HG02970 (cell line): ENCODE results near the gene RMC1.
"Not testable (repeated sequence)": the region's sequence is repeated elsewhere in the genome, so short reads cannot be mapped to it uniquely, and the experiment has no call there.

ENCODE experiments used
- ATAC-seq: cut with Tn5 transposase; IDR thresholded peaks from one replicate; pipeline ENCODE4 v1.9.1; 2021; ENCODE audit warnings: mild to moderate bottlenecking, moderate library complexity, moderate number of reproducible peaks; ENCODE audit not compliant: unreplicated experiment, low FRiP score

RMC1 gene

GRCh38 chr18:23551978-23552377 is 48.7 kb downstream of the RMC1 start:
- no peak for ATAC-seq

GRCh38 chr18:23552505-23552904 is 49.2 kb downstream of the RMC1 start:
- no peak for ATAC-seq

DNA sequence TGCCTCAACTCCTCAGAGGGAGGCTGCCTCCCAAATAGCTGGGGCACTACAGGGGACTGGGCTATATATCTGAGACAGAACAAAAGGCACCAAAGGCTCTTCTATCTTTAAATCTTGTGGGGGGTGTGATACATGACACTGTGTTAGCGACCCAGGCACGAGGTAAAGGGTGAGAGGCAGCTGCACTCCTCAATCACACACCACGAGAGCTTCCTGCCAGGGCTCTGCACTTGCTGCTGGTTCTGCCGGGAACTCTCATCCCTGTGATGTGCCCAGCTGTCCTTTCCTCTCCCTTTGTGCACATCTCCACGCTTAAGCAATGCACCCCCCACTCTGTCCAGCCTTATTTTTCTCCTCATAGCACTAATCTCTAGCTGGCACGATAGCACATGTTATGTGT is 50.6 kb downstream of the RMC1 start:
- ATAC-seq = no peak

DNA sequence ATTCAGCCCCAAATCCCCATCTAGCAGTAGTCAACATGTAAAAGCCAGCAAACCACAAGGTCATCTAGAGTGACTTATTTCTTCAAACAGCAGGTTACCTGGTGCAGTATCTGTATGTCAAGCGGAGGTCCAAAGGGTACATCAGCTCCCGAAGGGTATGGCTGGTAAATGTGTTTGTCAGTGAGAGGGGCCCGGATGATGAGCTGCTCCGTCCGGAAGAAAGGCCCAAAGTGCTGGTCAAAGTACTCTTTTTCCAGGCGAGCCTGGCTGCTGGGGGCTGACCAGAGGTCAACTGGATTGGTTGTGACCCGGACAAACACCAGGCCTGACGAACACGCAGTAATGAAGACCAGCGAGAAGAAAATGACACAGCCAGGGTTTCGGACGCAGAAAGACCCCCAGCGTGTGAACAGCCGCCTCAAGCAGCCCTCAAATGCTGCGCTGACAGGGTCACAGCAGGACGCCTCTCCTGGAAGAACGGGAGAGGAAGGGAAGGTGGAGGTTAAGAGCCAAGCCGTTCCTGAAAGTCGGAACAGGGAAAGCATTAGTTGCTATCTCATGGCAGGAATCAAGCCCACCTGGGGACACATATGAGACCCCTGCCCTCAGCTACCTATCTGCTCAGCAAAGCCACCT is 53.0 kb downstream of the RMC1 start:
- ATAC-seq = no peak

DNA sequence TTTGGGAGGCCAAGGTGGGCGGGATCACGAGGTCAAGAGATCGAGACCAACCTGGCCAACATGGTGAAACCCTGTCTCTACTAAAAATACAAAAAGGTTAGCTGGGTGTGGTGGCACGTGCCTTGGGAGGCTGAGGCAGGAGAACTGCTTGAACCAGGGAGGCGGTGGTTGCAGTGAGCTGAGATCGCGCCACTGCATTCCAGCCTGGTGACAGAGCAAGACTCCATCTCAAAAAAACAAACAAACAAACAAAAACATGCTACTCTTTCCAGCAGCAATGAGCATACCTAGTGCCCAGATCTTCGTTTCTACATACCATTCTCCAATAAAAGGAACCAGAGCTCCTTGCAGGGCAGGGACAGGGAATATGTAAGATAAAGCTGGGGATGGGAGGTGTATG is 54.2 kb downstream of the RMC1 start:
- ATAC-seq = not testable (repeated sequence)

GRCh38 chr18:23560186-23560585 is 56.9 kb downstream of the RMC1 start:
- ATAC-seq = no peak

- ATAC-seq = no peak
These were observed 60.2 kb downstream of the RMC1 start for GRCh38 chr18:23563377-23564043.

DNA sequence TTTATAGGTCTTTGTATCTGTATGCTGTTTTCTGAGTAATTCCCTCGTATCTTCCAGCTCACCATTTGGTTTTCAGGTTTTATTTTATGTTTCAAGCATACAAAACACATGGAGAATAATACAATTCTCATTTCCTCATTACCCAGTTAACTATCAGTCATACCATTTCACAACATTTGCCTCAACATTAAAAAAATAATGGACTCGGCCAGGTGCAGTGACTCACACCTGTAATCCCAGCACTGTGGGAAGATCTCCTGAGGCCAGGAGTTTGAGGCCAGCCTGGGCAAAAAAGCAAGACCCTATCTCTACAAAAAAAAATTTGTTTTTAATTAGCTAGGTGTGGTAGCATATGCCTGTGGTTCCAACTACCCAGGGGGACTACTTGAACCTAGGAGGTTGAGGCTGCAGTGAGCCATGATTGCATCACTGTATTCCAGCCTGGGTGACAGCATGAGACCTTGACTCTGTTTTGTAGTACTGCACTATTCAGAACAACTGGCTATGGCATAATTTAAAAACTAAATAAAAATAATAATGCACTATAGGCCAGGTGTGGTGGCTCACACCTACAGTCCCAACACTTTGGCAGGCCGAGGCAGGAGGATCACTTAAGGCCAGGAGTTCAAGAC is 62.7 kb downstream of the RMC1 start:
- no peak for ATAC-seq

- ATAC-seq = no peak
These were observed 64.4 kb downstream of the RMC1 start for GRCh38 chr18:23567671-23568070.

GRCh38 chr18:23568281-23569138 is 65.2 kb downstream of the RMC1 start:
- no peak for ATAC-seq

DNA sequence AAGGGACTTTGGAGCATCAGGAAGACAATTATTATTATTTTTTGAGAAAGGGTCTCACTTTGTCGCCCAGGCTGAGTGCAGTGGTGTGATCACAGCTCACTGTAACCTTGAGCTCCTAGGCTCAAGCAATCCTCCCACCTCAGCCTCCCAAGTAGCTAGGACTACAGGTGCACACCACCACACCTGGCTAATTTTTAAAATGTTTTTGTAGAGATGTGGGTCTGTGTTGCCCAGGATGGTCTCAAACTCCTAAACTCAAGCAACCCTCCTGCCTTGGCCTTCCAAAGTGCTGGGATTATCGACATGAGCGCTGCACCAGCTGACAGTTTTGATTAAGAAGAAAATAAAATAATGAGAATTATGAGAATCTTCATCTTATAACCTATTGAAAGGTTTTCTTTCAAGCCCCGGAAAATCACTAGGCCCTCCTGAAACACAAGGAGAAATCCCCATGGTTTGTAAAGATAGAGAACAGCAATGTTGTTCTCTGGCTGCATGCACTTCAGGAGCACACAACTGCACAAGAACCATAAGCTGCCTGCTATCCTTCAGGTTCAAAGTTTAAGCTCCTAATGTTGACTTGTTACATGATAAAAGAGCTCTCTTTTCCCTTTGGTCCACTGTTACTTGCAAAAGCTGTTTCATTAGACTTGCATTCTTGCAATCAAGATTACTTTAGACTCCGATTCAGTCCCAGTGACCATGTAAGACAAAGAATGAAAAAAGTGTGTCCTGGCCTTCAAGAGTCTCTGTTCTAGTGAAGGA is 66.2 kb downstream of the RMC1 start:
- no peak for ATAC-seq

DNA sequence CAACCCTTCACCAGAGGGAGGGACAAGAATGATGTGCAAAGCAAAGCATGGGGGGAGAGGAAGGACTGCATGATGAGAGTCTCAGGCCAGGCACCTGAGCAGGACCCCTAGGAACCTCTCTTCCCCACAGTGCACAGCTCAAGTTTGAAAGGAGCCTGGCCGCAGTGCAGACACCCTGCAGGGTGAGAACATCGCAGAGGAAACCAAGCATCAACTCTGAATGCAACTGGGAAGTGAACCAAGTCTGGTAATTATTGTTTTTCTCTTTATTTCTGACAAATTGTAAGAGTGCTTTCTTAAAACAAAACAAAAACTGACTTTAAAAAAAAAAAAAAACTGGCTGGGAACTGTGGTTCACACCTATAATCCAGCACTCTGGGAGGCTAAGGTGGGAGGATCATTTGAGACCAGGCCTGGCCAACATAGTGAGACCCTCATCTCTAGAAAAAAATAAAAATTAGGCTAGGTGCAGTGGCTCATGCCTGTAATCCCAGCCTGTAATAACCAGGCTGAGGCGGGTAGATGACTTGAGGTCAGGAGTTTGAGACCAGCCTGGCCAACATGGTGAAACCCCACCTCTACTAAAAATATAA is 67.7 kb downstream of the RMC1 start:
- no peak for ATAC-seq

GRCh38 chr18:23572012-23572411 is 68.7 kb downstream of the RMC1 start:
- no peak for ATAC-seq

- no peak for ATAC-seq
These were observed 69.3 kb downstream of the RMC1 start for GRCh38 chr18:23572570-23572969.

GRCh38 chr18:23573020-23573419 is 69.7 kb downstream of the RMC1 start:
- no peak for ATAC-seq

GRCh38 chr18:23573626-23574431 is 70.5 kb downstream of the RMC1 start:
- ATAC-seq = no peak

DNA sequence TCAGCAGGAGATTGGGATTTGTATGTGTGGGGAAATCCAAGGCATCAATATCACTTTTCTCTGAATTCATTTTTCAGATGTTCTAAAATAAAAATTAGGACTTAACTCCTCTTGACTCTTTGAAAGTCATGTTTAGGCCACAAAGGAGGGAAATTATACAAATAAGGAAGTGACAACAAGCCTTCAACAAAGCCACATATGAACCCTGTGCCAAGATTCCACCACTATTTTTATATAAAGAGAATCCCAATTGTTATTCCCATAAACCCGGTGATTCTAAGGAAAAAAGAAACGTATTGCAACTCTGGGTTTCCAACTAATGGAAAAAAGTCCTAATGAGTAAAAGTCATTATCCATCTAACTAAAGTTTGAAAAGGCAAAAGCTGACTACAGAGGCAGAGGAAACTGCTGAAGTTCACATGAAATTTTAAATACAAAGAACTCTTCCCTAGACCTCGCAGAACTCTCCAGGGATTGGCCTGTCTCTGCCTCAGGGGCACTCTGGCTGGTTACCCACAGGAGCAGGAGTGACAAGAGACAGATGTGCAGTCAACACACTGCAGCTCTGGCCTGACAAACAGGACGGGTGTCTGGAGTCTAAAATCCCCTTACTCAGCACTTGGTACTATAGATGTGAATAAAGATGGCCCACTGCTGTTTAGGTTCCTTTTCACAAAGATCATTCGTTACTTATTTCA is 71.4 kb downstream of the RMC1 start:
- no peak for ATAC-seq

DNA sequence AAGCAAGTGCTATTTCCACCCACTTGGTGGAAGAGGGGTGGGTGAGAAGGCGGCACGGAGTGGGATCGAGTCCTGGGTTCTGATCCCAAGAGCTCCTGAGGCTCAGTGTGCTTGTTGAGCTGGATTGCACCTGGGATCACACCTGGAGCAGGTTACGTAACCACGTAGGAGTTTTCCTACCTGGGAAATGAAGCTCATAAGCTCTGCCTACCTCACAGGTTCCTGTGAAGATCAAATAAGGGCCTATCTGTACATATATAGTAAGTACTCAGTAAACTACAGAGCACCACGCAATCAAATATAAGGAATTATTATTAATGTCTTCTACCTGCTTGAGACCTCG is 72.0 kb downstream of the RMC1 start:
- no peak for ATAC-seq

GRCh38 chr18:23577521-23577920 is 74.2 kb downstream of the RMC1 start:
- not testable (repeated sequence) for ATAC-seq
